Ovary (tissue), 3 donors: ENCODE results near the gene CBX3.

Experiments
- CTCF ChIP-seq, 3 donors: fragments of 450-650 bp in 2 of 3; fragments of 200-600 bp in 1 of 3; IDR thresholded peaks; one replicate each; pipeline versions ENCODE4 v1.5.1 to v1.8.0; 2016 to 2022; ENCODE audit warnings: antibody characterized with exemption in 3 of 3, mild to moderate bottlenecking in 1 of 3
- POLR2A ChIP-seq: fragments of 450-650 bp; IDR thresholded peaks from one replicate; pipeline ENCODE4 v1.6.1; 2017; ENCODE audit warnings: antibody characterized with exemption, mild to moderate bottlenecking, moderate library complexity
- donor health status: DM: no; HTN: no; CAD: no.

GRCh38 chr7:26151953-26152781 is 49.4 kb upstream of the CBX3 start, which contains the start of gene NFE2L3:
- TF ChIP-seq CTCF (IDR thresholded peaks at IDR 0.05): no peak
- TF ChIP-seq POLR2A: no peak
